Tibial artery (tissue), 4 donors: Measurements from ENCODE around the gene WDR37.

Experiments
- DNase-seq, 2 donors: peaks; one replicate each; pipeline ENCODE4 v3.0.0-alpha.2; 2019
- H3K27ac ChIP-seq, 2 donors: fragments of 200-600 bp; sonication (generic) in 1 of 2; 1 replicate in 1 of 2; 2 replicates in 1 of 2; pipeline ENCODE4 v1.5.1; 2018 to 2019; ENCODE audit warnings: mild to moderate bottlenecking in 1 of 2
- H3K27me3 ChIP-seq, 2 donors: fragments of 200-600 bp; sonication (generic) in 1 of 2; one replicate each; pipeline versions ENCODE4 v1.5.1 to v1.6.0; 2016 to 2019
- H3K36me3 ChIP-seq, 3 donors: fragments of 200-600 bp; sonication (generic) in 2 of 3; one replicate each; pipeline ENCODE4 v1.5.1; 2016 to 2019; ENCODE audit warnings: mild to moderate bottlenecking in 2 of 3
- H3K4me1 ChIP-seq, 4 donors: fragments of 200-600 bp; sonication (generic) in 2 of 4; 1 replicate in 3 of 4; 2 replicates in 1 of 4; pipeline ENCODE4 v1.5.1; 2016 to 2019
- H3K4me3 ChIP-seq, 2 donors: fragments of 200-600 bp; sonication (generic) in 1 of 2; 1 replicate in 1 of 2; 2 replicates in 1 of 2; pipeline ENCODE4 v1.5.1; 2018 to 2019; ENCODE audit warnings: mild to moderate bottlenecking in 2 of 2
- H3K9me3 ChIP-seq, 3 donors: fragments of 200-600 bp; sonication (generic) in 1 of 3; one replicate each; pipeline ENCODE4 v1.5.1; 2016 to 2019
- CTCF ChIP-seq, 2 experiments: fragments of 200-600 bp in 1 of 2; fragments of 450-650 bp in 1 of 2; IDR thresholded peaks; one replicate each; pipeline ENCODE4 v1.5.1; 2017 to 2019; ENCODE audit warnings: antibody characterized with exemption in 2 of 2, mild to moderate bottlenecking in 1 of 2, moderate library complexity in 1 of 2
- intact Hi-C: fragments of 100-400 bp; cut with DNase I; formaldehyde crosslinking; loops from one replicate; pipeline ENCODE4 v1.15.0; 2023; ENCODE audit warnings: low total_unique reads

WDR37 gene

DNA sequence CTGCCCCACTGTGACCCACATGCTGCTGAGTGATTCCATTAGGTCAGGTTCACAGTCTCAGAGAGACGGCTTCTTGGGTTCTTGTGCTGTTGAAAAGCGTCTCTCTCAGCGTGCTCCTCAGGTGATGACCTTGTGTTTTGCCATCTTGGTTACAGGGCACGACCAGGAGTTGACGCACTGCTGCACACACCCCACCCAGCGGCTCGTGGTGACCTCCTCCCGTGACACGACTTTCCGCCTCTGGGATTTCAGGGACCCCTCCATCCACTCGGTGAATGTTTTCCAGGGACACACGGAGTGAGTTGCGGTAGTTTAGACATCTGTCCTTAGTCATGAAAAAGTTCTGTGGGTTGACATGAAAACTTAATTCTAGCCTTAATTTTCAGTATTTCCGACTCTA is 48.8 kb downstream of the WDR37 start:
- Histone ChIP-seq H3K27ac (no peak overlapping the region), H3K4me1 (no peaks in the 10 kb centered on the region), H3K36me3 (peaks cover 68 to 95% (median 76%) of the 10 kb centered on the region in 3 donors), H3K27me3 (no peaks in the 10 kb centered on the region), H3K9me3 (no peaks in the 10 kb centered on the region), H3K4me3 (no peak overlapping the region)
- intact Hi-C loops, result no loop called here
- DNase-seq, result no peak
- TF ChIP-seq CTCF (IDR thresholded peaks at IDR 0.05), result no peak

GRCh38 chr10:1107004-1107403 is 50.8 kb downstream of the WDR37 start:
- DNase-seq, result no peak

DNA sequence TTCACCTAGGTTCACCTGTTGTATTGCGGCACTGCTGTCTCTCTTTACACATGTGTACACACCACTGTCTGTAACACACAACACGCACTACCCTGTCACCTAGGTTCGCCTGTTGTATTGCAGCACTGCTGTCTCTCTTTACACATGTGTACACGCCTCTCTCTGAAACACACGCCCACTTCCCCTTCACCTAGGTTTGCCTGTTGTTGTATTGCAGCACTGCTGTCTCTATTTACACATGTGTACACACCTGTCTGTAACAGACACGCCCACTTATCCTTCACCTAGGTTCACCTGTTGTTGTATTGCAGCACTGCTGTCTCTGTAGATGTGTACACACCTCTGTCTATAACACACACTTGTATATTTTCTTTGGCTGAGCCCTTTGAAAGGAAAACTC is 51.5 kb downstream of the WDR37 start:
- Histone ChIP-seq H3K27ac (no peak overlapping the region), H3K36me3 (peaks cover 63 to 95% (median 73%) of the 10 kb centered on the region in 3 donors), H3K4me1 (no peaks in the 10 kb centered on the region), H3K4me3 (no peak overlapping the region), H3K9me3 (no peaks in the 10 kb centered on the region), H3K27me3 (no peaks in the 10 kb centered on the region)
- DNase-seq, result no peak
- intact Hi-C loops, result no loop called here
- no peak for TF ChIP-seq CTCF (IDR thresholded peaks at IDR 0.05)

More at GRCh38 chr10:1107004-1107403, 50.8 kb downstream of the WDR37 start:
- H3K27me3 ChIP-seq, result no peaks in the 10 kb centered on the region
- intact Hi-C loops, result no loop called here
- no peaks in the 10 kb centered on the region for H3K4me1 ChIP-seq
- H3K36me3 ChIP-seq, result peaks cover 65 to 95% (median 71%) of the 10 kb centered on the region in 3 donors
- TF ChIP-seq CTCF (IDR thresholded peaks at IDR 0.05), result no peak
- H3K27ac ChIP-seq, result no peak overlapping the region
- no peak overlapping the region for H3K4me3 ChIP-seq
- no peaks in the 10 kb centered on the region for H3K9me3 ChIP-seq

GRCh38 chr10:1109795-1110673 is 53.8 kb downstream of the WDR37 start:
- intact Hi-C loops, result no loop called here
- H3K36me3 ChIP-seq, result peaks cover 54 to 98% (median 71%) of the 10 kb centered on the region in 3 donors
- TF ChIP-seq CTCF (IDR thresholded peaks at IDR 0.05), result peak; percentile 23 to 40
- DNase-seq, result no peak
- no peaks in the 10 kb centered on the region for H3K9me3 ChIP-seq
- no peak overlapping the region for H3K27ac ChIP-seq
- no peak overlapping the region for H3K4me3 ChIP-seq
- no peaks in the 10 kb centered on the region for H3K27me3 ChIP-seq
- H3K4me1 ChIP-seq, result no peaks in the 10 kb centered on the region

DNA sequence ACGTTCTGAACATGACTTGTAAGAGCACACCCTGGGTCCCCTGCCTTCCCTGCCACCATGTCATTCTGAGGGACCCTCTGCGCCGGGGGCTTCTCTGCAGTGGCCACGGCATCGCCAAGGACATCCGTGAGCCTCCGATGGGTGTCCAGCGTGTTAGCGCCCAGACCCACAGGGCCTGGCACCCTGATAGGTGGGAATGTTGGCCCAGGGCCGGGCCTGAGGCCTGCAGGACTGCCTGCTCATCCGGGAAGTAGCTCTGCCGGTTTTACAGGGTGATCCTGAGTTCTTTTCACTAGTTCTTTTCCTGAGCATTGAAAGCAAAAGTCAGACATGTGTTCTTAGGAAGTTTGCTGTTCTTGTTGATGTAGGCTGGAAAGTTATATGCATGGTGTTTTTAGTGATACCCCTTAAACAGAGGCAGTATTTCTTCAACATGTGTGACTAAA is 54.5 kb downstream of the WDR37 start:
- peaks cover 49 to 98% (median 67%) of the 10 kb centered on the region in 3 donors for H3K36me3 ChIP-seq
- TF ChIP-seq CTCF (IDR thresholded peaks at IDR 0.05), result no peak
- intact Hi-C loops, result no loop called here
- no peaks in the 10 kb centered on the region for H3K27me3 ChIP-seq
- H3K4me3 ChIP-seq, result no peak overlapping the region
- H3K27ac ChIP-seq, result no peak overlapping the region
- no peaks in the 10 kb centered on the region for H3K4me1 ChIP-seq
- no peak for DNase-seq
- H3K9me3 ChIP-seq, result no peaks in the 10 kb centered on the region
